ENCODE measurements around the gene ADAMTSL1.

Gene ADAMTSL1

DNA sequence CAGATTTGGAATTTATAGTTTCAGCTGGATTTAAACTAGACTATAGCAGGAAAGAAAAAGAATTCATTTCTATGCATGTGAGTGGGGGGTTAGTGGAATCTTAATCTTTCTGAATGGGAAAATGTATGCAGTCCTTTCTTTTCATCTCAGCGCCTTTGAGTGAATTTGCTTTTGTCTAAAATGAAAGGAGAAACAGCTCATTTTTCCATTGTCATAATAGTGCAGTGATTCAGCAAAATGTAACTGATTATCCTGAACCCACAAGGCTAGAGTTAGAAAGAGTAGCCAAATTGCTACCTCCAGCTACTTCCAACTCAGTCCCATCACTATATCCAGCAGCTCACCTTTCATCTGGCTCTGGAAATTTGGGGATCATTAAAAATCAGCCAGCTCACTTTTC, 134.4 kb downstream of the ADAMTSL1 start:
- DNase-seq, result no peak

DNA sequence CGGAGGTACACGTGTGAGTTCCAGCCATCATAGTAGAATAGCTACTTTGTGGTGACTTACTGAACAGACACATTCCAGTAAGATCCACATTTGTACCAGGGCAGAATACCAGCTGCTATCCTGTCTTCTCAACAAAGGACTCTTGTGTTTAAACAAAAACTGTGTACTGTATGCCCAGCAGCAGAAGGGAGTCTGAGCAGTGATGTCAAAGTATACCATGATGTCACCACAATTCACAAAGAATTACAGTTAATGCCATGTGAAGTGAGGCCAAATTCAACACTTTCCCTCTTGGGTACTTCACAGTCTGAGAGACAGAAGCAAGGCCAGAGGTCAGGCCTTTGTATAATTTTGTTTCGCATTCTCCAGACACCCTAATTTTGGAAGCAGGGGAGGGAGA, 137.0 kb downstream of the ADAMTSL1 start:
- DNase-seq, result no peak

DNA sequence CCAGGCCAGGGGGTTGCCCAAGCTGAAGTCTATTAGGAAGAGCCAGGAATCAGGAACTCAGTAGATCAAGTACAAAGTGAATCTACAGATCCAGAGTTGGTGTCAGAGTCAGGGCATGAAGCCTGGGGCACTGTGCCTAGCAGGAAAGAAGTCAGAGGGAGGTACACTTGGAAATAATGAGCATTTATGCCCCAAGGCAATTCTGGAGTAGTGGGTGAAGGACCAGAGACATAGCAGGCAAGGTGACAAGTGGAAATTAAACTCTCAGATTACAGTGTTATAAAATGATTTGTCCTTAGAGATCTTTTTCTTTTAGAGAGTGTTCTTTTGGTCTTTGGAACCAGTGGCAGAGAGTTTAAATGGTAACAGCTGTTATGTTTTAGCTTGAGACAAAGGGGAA, 138.0 kb downstream of the ADAMTSL1 start:
- DNase-seq, result no peak

DNA sequence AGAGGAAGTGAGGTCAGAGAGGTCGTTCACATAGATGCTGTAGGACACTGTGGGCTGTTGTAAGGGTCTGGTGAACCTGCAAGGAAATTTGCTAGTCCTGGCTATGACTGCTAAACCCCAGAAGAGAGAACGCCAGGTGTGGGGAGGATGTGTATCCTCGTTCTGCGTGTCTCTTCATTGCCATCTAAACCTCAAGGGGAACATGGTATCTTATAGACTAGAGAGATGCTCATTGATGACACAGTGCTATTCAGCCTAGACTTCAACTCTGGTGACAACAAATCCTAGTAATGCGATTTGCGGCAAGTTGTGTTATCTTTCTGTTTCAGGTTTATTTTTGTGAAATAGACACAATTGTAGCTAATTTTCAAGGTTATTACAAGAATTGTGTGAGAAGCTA, 140.2 kb downstream of the ADAMTSL1 start:
- no peak for DNase-seq

DNA sequence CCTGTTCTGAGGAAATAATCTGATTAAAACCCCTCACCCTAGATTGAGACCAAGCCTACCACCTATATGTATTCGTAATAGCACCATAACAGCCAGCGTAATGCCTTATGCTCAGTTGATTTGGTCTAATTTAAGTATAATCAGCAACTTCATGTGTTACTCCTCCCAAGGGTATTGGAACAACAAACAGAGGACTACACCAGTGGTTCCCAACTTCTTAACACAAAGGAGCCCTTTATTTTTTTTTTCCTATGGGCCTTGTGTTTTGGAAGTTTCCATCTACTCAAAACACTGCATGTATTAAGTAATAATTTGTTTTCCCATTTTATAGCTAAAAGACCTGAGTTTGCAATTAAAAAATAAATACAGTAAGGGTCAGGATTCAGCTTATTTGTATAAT, 140.7 kb downstream of the ADAMTSL1 start:
- no peak for DNase-seq

DNA sequence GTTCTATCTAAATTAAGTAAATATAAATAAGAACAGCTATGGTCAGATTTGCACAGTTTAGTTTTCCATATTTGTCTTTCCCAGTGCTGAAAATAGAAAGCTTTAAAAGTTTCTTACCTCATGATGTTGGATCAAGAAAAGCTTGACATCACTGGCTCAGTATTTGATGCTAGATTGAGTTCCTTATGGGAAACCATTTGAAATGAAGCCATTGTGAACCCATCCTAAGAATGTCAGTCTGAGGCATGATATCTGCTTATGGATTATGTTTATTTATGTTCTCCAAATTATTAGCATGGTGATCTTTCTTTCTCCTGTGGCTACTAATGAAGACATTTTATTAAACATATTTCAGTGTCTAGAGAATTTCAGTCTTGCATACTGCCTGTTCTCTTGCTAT, 143.0 kb downstream of the ADAMTSL1 start:
- no peak for DNase-seq

DNA sequence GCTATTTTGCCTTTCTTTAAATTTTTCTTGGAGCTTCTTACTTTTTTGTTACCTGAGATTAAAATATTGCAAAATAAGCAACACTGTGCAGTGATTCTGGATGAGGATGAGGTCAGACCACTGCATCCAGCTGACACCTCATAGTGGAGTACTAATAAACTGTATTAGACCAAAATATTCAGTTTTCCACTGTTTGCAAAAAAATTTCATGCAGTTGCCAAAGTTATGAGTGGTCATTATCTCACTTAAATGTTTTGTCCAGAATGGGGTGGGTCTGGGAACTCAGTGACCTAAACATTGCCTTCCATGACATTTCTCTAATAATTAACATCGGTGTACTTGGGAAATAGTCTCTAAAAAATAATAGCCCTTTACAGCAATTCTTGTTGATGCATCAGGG, 143.8 kb downstream of the ADAMTSL1 start:
- no peak for DNase-seq

DNA sequence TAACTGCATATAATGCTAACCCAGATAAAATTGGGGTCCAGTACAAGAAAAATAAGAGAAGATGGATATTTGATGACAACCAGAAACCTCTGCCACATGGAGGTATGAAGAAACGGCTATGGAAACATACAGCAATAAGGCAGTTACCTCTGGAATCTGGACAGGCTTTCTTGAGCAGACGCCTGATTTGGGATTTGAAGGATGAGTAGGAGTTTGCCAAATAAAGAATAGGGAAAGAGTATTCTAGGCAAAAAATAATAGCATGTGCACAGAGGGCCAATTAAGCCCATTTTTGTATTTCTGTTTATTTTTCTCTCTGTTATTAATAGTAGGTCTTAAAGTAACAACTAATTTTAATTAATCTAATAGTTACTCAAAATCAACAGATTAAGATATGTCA, 144.9 kb downstream of the ADAMTSL1 start:
- no peak for DNase-seq

DNA sequence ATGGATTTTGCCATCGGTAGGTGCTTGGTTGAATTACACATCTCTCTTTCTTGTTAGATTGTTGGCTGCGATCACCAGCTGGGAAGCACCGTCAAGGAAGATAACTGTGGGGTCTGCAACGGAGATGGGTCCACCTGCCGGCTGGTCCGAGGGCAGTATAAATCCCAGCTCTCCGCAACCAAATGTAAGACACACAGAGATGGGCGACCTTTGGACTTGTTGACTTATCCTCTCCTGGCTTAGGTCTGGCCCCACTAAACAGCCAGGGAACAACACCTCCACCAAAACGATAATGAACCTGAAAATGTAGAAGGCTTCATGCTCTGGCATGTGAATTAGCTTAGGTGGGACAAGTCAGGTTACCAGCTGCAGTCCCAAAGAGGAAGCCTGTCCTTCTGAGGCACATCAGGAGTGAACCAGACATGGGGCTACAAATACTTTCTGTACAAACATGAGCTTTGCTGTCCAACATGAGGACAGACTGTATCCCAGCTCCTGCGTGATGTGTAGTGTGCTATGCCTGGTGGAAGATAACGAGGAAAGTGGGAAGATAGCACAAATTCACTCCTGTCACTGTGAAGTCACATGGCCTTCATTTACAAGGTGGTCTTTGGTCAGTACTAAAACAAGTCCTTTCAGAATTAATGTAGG, 148.4 kb downstream of the ADAMTSL1 start:
- DNase-seq, result no peak

DNA sequence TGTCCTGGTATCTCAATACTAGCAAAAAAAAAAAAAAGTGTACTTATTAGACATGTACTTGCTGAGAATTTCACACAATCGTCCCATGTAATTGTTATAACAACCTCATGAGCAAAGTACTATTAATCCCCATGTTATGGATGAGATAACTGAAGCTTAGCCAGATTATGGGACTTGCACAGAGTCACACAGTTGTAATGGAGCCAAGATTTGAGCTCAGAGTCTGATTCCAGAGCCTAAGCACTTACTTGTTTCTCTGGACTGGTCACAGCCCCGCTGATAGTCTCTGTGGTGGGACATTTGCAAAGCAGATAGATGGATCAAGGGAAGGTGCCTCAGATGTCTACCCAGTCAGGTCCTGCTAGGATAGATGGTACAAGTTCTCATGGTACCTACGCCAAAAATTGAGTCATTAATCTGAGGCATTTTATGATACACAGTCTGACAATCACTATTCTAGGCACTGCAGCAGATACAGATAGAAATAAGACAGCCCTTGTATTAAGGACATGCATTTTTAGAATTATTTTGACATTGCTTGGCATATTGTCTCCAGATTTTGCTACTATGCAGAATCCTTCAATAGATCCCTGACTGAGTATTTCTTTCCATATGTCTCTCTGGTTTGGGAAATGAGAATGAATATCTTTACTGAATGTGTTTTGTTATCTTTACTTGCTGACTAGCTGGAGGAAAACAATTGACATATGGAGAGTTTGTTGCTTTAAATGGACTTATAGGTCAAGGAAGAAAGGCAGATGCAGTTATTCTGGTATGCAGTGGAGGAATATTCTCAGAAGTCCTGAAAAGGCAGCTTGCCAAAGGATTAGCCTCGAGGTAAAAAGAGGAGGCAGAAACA, 149.5 kb downstream of the ADAMTSL1 start:
- no peak for DNase-seq

DNA sequence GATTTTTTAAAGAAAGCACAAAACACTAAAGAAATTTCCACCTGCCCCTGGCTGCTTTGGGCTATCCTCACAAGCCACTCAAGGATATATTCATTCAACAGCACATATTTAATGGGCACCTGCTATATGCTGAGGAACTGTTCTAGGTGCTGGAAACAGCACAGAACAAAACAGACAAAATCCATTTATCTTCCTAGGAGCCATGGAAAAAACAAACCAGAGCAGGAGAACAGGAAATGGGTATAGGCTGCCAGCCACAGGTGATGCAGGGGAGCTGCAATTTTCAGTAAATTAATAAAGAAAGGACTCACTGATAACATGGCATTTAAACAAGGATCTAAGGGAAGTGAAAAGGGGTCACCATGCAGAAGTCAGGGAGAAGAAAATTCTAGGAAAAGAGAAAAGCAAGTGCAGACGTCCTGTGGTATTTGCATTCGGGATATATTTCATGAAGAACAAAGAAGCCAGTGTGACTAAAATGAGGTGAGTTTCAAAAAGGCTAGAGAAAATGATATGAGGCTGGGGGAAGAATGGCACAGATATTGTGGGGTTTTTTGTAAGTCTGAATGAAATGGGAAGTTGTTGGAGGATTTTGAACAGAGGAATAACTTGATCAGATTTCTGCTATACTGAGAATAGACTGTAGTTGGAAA, 152.2 kb downstream of the ADAMTSL1 start:
- DNase-seq, result no peak

DNA sequence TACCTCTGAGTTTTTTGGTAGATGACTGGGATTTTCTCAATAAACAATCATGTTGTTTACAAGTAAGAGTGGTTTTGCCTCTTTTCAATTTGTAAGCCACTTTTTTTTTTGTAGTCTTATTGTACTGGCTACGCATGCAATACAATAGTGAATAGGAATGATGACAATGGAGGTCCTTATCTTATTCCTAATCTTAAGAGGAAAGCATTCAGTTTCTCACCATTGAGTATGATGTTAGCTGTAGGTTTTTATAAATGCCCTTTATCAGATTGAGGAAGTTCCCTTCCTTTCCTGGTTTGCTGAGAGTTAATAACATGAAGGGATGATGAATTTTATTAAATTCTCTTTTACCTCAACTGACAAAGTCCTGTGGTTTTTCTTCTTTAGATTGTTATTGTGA, 155.2 kb downstream of the ADAMTSL1 start:
- no peak for DNase-seq

DNA sequence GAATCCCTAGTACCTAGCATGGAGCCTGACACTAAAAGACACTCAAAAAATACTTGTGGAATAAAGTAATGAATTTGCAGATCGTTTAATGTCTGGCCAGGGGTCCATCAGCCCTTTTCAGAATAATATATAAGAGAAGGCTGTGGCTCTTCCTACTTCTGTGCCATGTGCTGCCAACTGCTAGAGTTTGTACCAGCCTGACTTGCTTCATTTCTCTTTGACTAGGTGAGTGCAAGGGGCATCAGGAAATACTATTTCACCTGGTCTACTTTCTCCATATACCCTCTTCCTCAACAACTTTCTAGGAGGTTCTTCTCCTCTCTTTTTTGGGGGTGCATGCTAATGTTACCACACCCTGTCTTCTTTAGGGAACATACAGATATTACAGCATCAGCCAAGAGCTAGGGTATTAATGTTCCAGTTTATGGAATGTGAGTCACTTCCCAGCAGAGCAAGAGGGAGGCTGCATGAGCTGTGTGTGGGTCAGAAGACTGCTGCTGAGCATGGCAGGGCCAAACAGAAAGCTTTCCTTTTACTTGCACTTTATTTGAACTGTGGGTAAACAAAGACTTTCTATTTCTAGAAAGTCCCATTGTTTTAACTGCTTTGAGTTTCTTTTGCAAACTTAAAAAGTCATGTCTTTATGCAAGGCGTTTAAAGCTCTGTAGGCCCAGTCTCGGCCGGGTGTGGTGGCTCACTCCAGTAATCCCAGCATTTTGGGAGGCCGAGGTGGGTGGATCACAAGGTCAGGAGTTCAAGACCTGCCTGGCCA, 158.9 kb downstream of the ADAMTSL1 start:
- peak; percentile 26 for DNase-seq

DNA sequence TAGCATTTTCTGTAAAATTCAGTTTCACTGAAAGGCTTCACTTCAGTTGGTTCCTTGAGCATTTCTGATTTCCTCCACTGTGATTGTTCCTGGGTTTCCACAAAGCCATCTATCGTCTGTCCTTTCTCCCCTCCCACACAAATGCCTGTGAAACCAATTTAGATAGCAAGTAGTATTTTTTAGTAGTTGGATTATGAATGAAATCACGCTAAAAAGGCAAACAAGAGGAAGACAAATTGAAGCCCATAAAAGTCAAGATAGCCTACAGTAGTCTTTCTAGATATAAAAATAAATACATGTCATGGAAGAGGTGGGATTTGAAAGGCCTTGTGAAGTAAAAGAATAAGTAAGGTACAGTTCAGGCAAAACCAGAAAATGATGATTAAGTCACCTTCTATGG, 162.8 kb downstream of the ADAMTSL1 start:
- no peak for DNase-seq

DNA sequence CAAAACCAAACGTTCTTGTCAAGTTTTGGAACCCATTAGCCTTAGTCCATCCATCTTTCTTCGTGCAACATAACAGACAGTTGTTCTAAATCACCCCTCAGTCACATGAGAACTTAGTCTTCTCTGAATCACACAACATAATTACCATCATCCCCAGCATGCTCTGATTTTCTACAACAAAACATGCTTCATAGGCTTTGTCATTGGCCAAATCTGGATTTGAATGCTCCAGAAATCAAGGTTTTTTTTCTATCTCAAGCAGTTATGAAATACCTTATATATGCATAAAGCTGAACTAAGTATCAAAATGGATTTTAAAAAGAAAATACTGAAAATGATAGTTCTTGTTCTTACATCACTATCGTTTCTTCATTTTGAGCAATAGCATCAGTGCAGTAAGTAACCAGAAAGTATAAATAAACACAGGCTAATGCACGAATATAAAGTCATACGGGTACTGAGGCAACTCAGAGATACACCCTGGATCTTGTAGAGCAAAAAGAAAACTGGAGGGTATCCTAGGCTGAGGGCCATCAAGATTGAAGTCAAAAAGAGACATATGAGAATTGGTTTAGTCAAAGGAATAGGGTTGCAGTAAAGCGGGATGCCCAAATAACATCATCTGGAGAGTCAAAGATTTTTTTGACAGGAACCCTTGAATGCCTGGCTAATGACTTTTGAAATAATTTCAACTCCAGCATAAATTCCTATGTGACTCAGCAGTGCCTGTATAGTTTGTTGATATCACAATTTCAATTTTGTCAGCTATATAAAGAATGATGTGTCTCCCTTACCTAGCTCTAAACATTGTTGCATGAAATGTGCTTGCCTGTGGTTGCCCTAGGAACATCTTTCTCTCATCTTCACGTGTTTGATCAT, 164.7 kb downstream of the ADAMTSL1 start:
- DNase-seq, result no peak

DNA sequence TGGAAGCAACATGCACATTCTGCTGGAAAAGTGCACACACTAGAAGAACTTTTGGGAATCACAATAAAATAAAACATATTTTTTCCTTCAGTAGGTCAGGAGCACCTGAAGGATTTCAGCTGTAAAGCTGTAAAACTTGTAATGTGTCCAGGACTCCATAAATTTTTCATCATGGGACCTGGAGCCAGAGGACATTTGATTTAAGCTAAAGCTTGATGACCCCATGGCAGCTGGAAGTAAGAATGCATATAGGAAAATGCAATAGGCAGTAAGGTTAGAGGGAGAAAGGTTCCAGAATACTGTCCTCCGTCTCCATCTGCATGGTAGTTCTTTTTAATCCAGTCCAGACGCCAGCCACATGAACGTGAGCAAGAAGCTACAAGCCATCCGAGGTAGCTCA, 166.0 kb downstream of the ADAMTSL1 start:
- no peak for DNase-seq

DNA sequence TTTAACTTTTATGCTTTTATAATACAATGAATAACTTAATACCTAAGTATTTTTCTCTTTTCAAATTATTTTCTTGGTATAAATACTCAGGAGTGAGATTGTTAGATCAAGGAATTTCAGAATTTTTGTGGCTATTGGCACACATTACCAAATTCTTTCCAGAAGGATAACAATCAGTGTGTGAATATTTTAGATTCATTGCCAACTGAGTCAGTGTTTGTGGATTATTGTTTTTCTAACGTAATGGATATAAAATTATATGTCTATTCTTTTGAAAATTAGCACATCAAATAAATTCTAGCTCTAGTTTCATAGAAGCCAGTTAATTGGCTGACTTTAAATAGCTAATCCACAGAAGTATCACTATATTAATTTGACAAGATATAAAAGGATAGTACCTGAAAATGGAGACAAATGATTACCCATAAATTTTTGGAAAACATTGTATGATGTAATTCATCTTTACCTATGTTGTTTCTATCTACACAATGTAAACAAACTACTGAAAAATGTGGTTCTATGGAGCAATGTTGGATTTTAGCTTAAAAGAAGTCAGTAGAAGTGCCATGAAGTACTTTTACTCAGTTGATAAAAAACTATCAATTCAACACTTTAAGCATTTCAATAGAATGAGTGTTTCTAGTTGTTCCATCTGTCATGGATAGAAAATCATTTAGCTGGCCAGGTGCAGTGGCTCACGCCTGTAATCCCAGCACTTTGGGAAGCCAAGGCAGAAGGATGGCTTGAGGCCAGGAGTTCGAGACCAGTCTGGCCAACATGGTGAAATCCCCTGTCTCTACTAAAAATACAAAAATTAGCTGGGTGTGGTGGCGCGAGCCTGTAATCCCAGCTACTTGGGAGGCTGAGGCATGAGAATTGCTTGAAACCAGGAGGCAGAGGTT, 185.1 kb downstream of the ADAMTSL1 start:
- no peak for DNase-seq

DNA sequence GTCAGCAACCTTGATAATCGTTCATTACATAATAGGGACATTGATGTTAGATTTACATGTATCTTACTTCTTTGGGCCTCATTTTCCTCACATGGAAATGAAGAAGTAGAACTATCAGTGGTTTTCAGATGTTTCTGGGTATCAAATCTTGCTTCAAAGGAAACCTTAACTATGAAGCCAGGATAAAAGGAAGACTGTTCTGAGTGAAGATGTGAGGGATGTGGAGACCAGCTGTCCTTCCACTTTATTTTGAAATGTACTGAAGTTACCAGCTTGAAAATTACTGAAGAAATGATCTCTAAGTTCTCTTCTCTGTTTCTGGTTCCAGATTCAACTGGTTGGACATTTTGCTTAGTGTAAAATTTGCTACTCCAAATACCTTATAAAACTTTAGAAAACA, 186.0 kb downstream of the ADAMTSL1 start:
- no peak for DNase-seq

DNA sequence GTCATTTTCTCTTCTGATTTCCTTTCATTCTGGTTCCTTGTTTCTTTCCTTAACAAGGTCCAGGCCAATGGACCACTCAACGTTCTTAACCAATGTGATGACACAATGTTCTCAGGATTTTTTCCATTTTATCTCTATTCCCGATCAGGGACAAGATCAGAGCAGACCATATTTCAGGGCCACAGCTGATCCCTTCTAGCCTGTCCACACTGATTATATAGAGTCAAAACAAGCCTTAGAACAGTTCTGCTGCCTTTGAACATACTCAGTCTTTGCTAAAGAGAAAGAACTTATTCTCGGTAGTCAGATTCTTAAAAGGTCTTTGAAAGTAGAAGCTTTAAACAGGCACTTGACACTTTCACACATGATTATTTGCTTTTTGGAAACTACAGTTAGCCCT, 188.4 kb downstream of the ADAMTSL1 start:
- no peak for DNase-seq

DNA sequence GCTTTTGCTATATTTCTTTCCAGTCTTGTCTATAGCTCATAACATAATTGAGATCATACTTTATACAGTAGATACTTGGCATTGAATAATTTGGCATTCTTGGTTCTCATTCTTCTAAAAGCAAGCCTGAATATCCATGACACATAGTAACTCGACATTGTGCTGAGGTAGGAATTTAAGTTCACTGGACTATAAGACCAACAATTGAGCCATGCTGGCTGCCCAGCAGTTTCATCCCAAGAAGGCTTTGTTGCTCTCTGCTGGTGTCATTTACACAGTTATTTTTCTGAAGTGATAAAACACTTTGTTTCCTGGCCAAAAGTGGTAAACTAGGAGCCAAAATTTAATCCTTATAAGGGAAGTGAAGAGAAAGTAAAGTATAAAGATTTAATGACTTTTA, 192.0 kb downstream of the ADAMTSL1 start:
- no peak for DNase-seq

DNA sequence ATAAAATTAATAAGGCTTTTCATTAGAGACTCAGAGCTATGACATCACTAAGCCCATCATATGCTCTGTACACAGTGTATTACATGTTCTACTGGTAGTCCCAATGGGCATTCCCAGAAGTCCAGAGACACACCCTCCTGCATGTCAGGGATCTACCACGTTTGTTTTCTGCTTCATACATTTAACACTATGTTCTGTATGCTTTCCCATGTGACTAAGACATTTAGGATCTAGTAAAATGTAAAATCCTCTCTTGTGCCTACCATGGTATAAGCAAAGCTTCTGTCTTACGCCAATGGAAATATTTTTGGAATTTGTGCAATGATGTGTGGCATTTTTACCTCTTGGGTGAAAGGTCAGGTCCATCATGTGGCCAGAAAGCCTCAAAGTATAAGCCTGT, 192.4 kb downstream of the ADAMTSL1 start:
- no peak for DNase-seq

All from MV-4-11 (cell line).